NCI-H748 (cell line): ENCODE results near the gene TLR2.
"Not testable (repeated sequence)": the region's sequence is repeated elsewhere in the genome, so short reads cannot be mapped to it uniquely, and the experiment has no call there.

Experiments used
- DNase-seq: peaks from one replicate; lab custom pipeline; 2025; ENCODE audit not compliant: unreplicated experiment; lab: John Stamatoyannopoulos, UW

TLR2 gene

GRCh38 chr4:153655928-153656327, 28.2 kb upstream of the TLR2 start:
- DNase-seq, result no peak

GRCh38 chr4:153661215-153661822, 22.8 kb upstream of the TLR2 start:
- no peak for DNase-seq

- no peak for DNase-seq
These were observed 22.2 kb upstream of the TLR2 start for GRCh38 chr4:153661908-153662307.

GRCh38 chr4:153663667-153664066, 20.4 kb upstream of the TLR2 start:
- no peak for DNase-seq

GRCh38 chr4:153666505-153666904, 17.6 kb upstream of the TLR2 start:
- DNase-seq, result not testable (repeated sequence)

- DNase-seq, result no peak
These were observed 15.4 kb upstream of the TLR2 start for GRCh38 chr4:153668647-153669046.

- no peak for DNase-seq
These were observed 14.2 kb upstream of the TLR2 start for GRCh38 chr4:153669838-153670237.

GRCh38 chr4:153676486-153676885, 7.6 kb upstream of the TLR2 start:
- no peak for DNase-seq

GRCh38 chr4:153676984-153677383, 7.1 kb upstream of the TLR2 start:
- DNase-seq, result no peak

GRCh38 chr4:153679486-153679885, 4.6 kb upstream of the TLR2 start:
- no peak for DNase-seq

GRCh38 chr4:153683763-153684181, 308 bp upstream of the TLR2 start:
- DNase-seq, result no peak

GRCh38 chr4:153684971-153685371, 891 bp downstream of the TLR2 start:
- no peak for DNase-seq

- no peak for DNase-seq
These were observed 20.4 kb downstream of the TLR2 start for GRCh38 chr4:153704522-153704921.

GRCh38 chr4:153705743-153706468, 21.8 kb downstream of the TLR2 start:
- DNase-seq, result no peak

GRCh38 chr4:153706519-153706918, 22.4 kb downstream of the TLR2 start:
- no peak for DNase-seq

- no peak for DNase-seq
These were observed 26.6 kb downstream of the TLR2 start for GRCh38 chr4:153710681-153711080.

- DNase-seq, result no peak
These were observed 30.0 kb downstream of the TLR2 start for GRCh38 chr4:153713866-153714646.

GRCh38 chr4:153722036-153722435, 38.0 kb downstream of the TLR2 start:
- DNase-seq, result no peak

GRCh38 chr4:153724606-153725005, 40.5 kb downstream of the TLR2 start:
- no peak for DNase-seq

- DNase-seq, result no peak
These were observed 41.2 kb downstream of the TLR2 start for GRCh38 chr4:153725136-153725830.

- no peak for DNase-seq
These were observed 41.7 kb downstream of the TLR2 start for GRCh38 chr4:153725831-153726154.

- no peak for DNase-seq
These were observed 44.1 kb downstream of the TLR2 start for GRCh38 chr4:153728151-153728550.
